ENCODE results near the gene GSK3A. TPM values are rescaled to one million over a fixed set of nuclear protein-coding genes. Genes with fewer than 3 reads are reported as not detected.

GSK3A gene
- total and polyA plus RNA-seq, 2 of the 8 experiments (the other 6 are each of a cell fraction or from before 2014, with no cell fraction given): 55.3 to 84.0 TPM

GRCh38 chr19:42245231-42245630 lies 2.8 kb upstream of the GSK3A start:
- Histone ChIP-seq H3K79me2 (ENCODE audit: control insufficient read depth in 1 of 2, insufficient read depth in 2 of 2, low read length in 2 of 2) (peaks cover 0 to 18% of the 10 kb centered on the region in 2 experiments; a peak in 2 of 4 replicates), H4K20me1 (replicated peaks in 1 of 2; ENCODE audit: control insufficient read depth in 1 of 2, insufficient read depth in 2 of 2, low read length in 2 of 2) (peaks cover 3 to 7% of the 10 kb centered on the region in 2 experiments), H3K27ac (ENCODE audit: low read depth, low read length) (no peak overlapping the region), H4K5ac (ENCODE audit: insufficient read length, low read depth, low read length) (no peak overlapping the region), H2BK120ac (replicated peaks; ENCODE audit: low read depth, low read length) (no peak overlapping the region), H2BK5ac (ENCODE audit: low read depth, low read length) (peak overlapping the region; percentile 61; the same call in 1 of the 2 replicates), H3K36me3 (ENCODE audit: control insufficient read depth in 2 of 4, insufficient read depth in 4 of 4, low read length in 3 of 4) (peaks cover 0 to 19% (median 4%) of the 10 kb centered on the region in 4 experiments; a peak in 4 of 8 replicates), H3K14ac (ENCODE audit: insufficient read length) (no peak overlapping the region), H3K4me1 (replicated peaks in 1 of 4; ENCODE audit: control insufficient read depth in 3 of 4, insufficient read depth in 4 of 4, low read length in 3 of 4) (peaks cover 2 to 14% (median 4%) of the 10 kb centered on the region in 4 experiments), H3K9ac (replicated peaks in 1 of 4; ENCODE audit: extremely low read depth in 1 of 4, low read depth in 3 of 4, low read length in 3 of 4) (no peak overlapping the region), H2AK5ac (ENCODE audit: low read depth, low read length) (no peak overlapping the region), H3K9me3 (ENCODE audit: insufficient read depth in 2 of 2, low read depth in 1 of 2, low read length in 1 of 2) (no peaks in the 10 kb centered on the region), H3K4me3 (ENCODE audit: extremely low read depth in 1 of 4, insufficient read depth in 2 of 4, low read depth in 3 of 4, low read length in 4 of 4) (0 out of 8 replicates have a peak overlapping the region, but pooled peaks of 1 of the 4 experiments have one; percentile 11), H3K56ac (replicated peaks; ENCODE audit: insufficient read length, low read depth, low read length) (no peak overlapping the region), H3K18ac (ENCODE audit: extremely low read depth, low read length) (no peak overlapping the region), H3K27me3 (replicated peaks in 1 of 4; ENCODE audit: control insufficient read depth in 3 of 4, extremely low read depth in 1 of 4, insufficient read depth in 3 of 4, low read length in 3 of 4) (no peaks in the 10 kb centered on the region), H2BK20ac (ENCODE audit: low read length) (peak overlapping the region; percentile 92; the same call in 1 of the 2 replicates), H3K23me2 (ENCODE audit: low read depth, low read length) (peaks cover 7% of the 10 kb centered on the region), H2BK12ac (ENCODE audit: low read depth, low read length) (peak overlapping the region; percentile 39; the same call in 1 of the 2 replicates), H2BK15ac (ENCODE audit: low read length) (no peak overlapping the region), H3K4me2 (ENCODE audit: insufficient read depth in 1 of 2, low read depth in 2 of 2, low read length in 2 of 2) (peak overlapping the region; percentile 55 to 66; a peak in 3 of 4 replicates), H3K4ac (replicated peaks; ENCODE audit: insufficient read length, low read depth, low read length) (no peak overlapping the region), H4K8ac (ENCODE audit: extremely low read depth, insufficient read depth, low read length) (peak overlapping the region; percentile 73; the same call in 1 of the 2 replicates), H3K79me1 (ENCODE audit: low read depth, low read length) (peaks cover 5% of the 10 kb centered on the region; the same call in 1 of the 2 replicates), H3K23ac (ENCODE audit: insufficient read length) (no peak overlapping the region), H4K91ac (replicated peaks; ENCODE audit: insufficient read length, low read length) (no peak overlapping the region), H2AFZ (ENCODE audit: low read length) (no peak overlapping the region)
- POLR2A ChIA-PET (ENCODE audit: partially characterized antibody): interaction anchor here (0.8 to 7.0 kb wide), 14 partner anchors 10 to 151 kb away, joined by 3 to 68 read pairs (median 4); partner anchors contain the start of gene ERF
- CTCF ChIA-PET (ENCODE audit: partially characterized antibody): interaction anchor here (1.0 to 11.8 kb wide), 24 partner anchors 8 to 152 kb away, joined by 3 to 260 read pairs (median 6); partner anchors contain the start of gene ERF
- DNase-seq (ENCODE audit: low read depth in 1 of 2, low spot score in 2 of 2) (no peak), FAIRE-seq (no peak)
- 94% methylated on average over 10 of the region's 10 CpGs; no CpG with 5 or more reads in 1 of the 2 experiments for WGBS, 2 experiments (ENCODE audit: extremely low coverage in 1 of 2, insufficient coverage in 1 of 2, insufficient read length in 1 of 2, insufficient replicate concordance in 2 of 2, low coverage in 1 of 2, low lambda C conversion rate in 2 of 2, missing lambda C conversion rate in 1 of 2)
- TF ChIP-seq EZH2 (IDR thresholded peaks at IDR 0.05; ENCODE audit: low read depth, low read length, severe bottlenecking) (peak; percentile 12), SP1 (IDR thresholded peaks at IDR 0.05; ENCODE audit: low read depth, low read length) (no peak)
